K562 (cell line): ENCODE measurements around the gene LSR. TPM values are rescaled to one million over a fixed set of nuclear protein-coding genes. Genes with fewer than 3 reads are reported as not detected.

ENCODE experiments used
- ATF4 ChIP-seq: fragments of 450-650 bp; formaldehyde crosslinking; IDR thresholded peaks from 2 replicates; pipeline ENCODE4 v1.4.0; 2022; ENCODE audit warnings: mild to moderate bottlenecking, moderate library complexity
- ATF7 ChIP-seq: fragments of 450-650 bp; IDR thresholded peaks from 2 replicates; pipeline ENCODE4 v1.7.1; 2014; ENCODE audit warnings: mild to moderate bottlenecking, moderate library complexity
- CBFA2T3 ChIP-seq: fragments of 450-650 bp; IDR thresholded peaks from 2 replicates; pipeline ENCODE4 v1.6.1; 2017
- COPS2 ChIP-seq: fragments of 450-650 bp; conservative IDR thresholded peaks from 2 replicates; pipeline ENCODE4 v1.6.1; 2016; ENCODE audit warnings: mild to moderate bottlenecking, moderate library complexity
- E2F6 ChIP-seq, 2 experiments: IDR thresholded peaks; 2 replicates each; pipeline ENCODE4 v1.6.1; 2011; ENCODE audit warnings: borderline replicate concordance in 1 of 2, control low read depth in 1 of 2, low read depth in 1 of 2, low read length in 1 of 2, mild to moderate bottlenecking in 1 of 2, mixed read lengths in 1 of 2, moderate library complexity in 1 of 2; ENCODE audit not compliant: insufficient read depth in 1 of 2, insufficient read length in 1 of 2, poor library complexity in 1 of 2, severe bottlenecking in 1 of 2; ENCODE audit errors: extremely low read depth in 1 of 2
- FOSL1 ChIP-seq: fragments of 200-800 bp; sonication (Bioruptor generic); conservative IDR thresholded peaks from 2 replicates; pipeline ENCODE4 v1.6.1; 2016; ENCODE audit warnings: missing genetic modification characterization, missing compliant biosample characterization
- HDAC8 ChIP-seq: fragments of 450-650 bp; IDR thresholded peaks from 2 replicates; pipeline ENCODE4 v1.6.1; 2016; ENCODE audit warnings: mild to moderate bottlenecking, missing genetic modification characterization, moderate library complexity, missing compliant biosample characterization
- IRF2 ChIP-seq: sonication (generic); formaldehyde crosslinking; IDR thresholded peaks from 2 replicates; pipeline ENCODE4 v1.8.1; 2022; ENCODE audit warnings: mild to moderate bottlenecking, missing genetic modification reagents
- KLF10 ChIP-seq: fragments of 250-450 bp; sonication (Bioruptor Pico); IDR thresholded peaks from 2 replicates; pipeline ENCODE4 v1.6.1; 2021; ENCODE audit warnings: matching md5 sums
- L3MBTL2 ChIP-seq: fragments of 450-650 bp; IDR thresholded peaks from 2 replicates; pipeline ENCODE4 v1.6.1; 2016; ENCODE audit warnings: mild to moderate bottlenecking, moderate library complexity
- MTA3 ChIP-seq: fragments of 450-650 bp; formaldehyde crosslinking; IDR thresholded peaks from 2 replicates; pipeline ENCODE4 v1.6.1; 2017; ENCODE audit warnings: mild to moderate bottlenecking, borderline replicate concordance
- NR2C2 ChIP-seq, 2 experiments: fragments of 200-800 bp in 1 of 2; sonication (Bioruptor generic) in 1 of 2; sonication (generic) in 1 of 2; formaldehyde crosslinking in 1 of 2; IDR thresholded peaks; 2 replicates each; pipeline versions ENCODE4 v1.6.1 to v1.8.0; 2016 to 2022; ENCODE audit warnings: mild to moderate bottlenecking in 1 of 2, missing compliant biosample characterization in 1 of 2, missing genetic modification characterization in 1 of 2, missing genetic modification reagents in 1 of 2
- PRMT5 ChIP-seq: sonication (generic); formaldehyde crosslinking; IDR thresholded peaks from 2 replicates; pipeline ENCODE4 v1.5.0; 2020; ENCODE audit warnings: missing genetic modification reagents
- SMARCB1 ChIP-seq: IDR thresholded peaks from 2 replicates; pipeline ENCODE4 v1.6.1; 2011; ENCODE audit warnings: improper control_type of control experiment, low read depth; ENCODE audit not compliant: insufficient read length
- SP1 ChIP-seq: sonication (generic); formaldehyde crosslinking; IDR thresholded peaks from 2 replicates; pipeline ENCODE4 v1.8.1; 2022; ENCODE audit warnings: mild to moderate bottlenecking, missing genetic modification reagents
- TARDBP ChIP-seq: fragments of 450-650 bp; IDR thresholded peaks from 2 replicates; pipeline ENCODE4 v1.6.1; 2016
- TEAD4 ChIP-seq, 2 experiments: sonication (generic) in 1 of 2; formaldehyde crosslinking in 1 of 2; IDR thresholded peaks; 2 replicates each; pipeline versions ENCODE4 v1.6.1 to v1.8.0; 2012 to 2022; ENCODE audit warnings: borderline replicate concordance in 1 of 2, inconsistent platforms in 1 of 2, low read length in 1 of 2, mild to moderate bottlenecking in 1 of 2, missing genetic modification reagents in 1 of 2
- ZC3H4 ChIP-seq: sonication (generic); formaldehyde crosslinking; IDR thresholded peaks from 2 replicates; pipeline ENCODE4 v1.9.0; 2021; ENCODE audit warnings: missing genetic modification reagents, borderline replicate concordance
- ZNF3 ChIP-seq: fragments of 250-450 bp; sonication (Bioruptor Pico); IDR thresholded peaks from 2 replicates; pipeline ENCODE4 v1.5.0; 2021; ENCODE audit warnings: mild to moderate bottlenecking, moderate library complexity
- ZNF408 ChIP-seq: fragments of 250-450 bp; sonication (Bioruptor Pico); IDR thresholded peaks from 2 replicates; pipeline ENCODE4 v1.4.0; 2020; ENCODE audit warnings: low read depth, mild to moderate bottlenecking, moderate library complexity
- ZNF445 ChIP-seq: fragments of 250-450 bp; sonication (Bioruptor Pico); IDR thresholded peaks from 2 replicates; pipeline ENCODE4 v1.4.0; 2020; ENCODE audit warnings: low read depth, mild to moderate bottlenecking, moderate library complexity
- polyA plus RNA-seq, 8 experiments: library from polyadenylated mRNA; depleted of rRNA in 4 of 8; stranded (reverse) in 5 of 8; unstranded in 3 of 8; fragments of >200 nt; fragmentation: Nextera tagmentation in 2 of 8; fragmentation: Illumina TruSeq in 1 of 8; extraction: Ambion mirVana in 2 of 8; extraction: Trizol in 1 of 8; gene quantifications; 2 replicates each; pipeline versions ENCODE4 v1.2.1 to v1.2.3, GENCODE V29; 2011 to 2014; ENCODE audit warnings: inconsistent platforms in 1 of 8, missing spikeins in 1 of 8
- total RNA-seq, 7 experiments: library from RNA; depleted of rRNA in 6 of 7; stranded (reverse); fragments of >200 nt in 6 of 7; fragmentation: Illumina TruSeq in 2 of 7; extraction: Trizol in 2 of 7; gene quantifications; 2 replicates each; pipeline versions ENCODE4 v1.2.1 to v1.2.3, GENCODE V29; 2011 to 2021; ENCODE audit warnings: low replicate concordance in 1 of 7
- TF ChIP-seq, protein P1 (sequence below): fragments of 450-650 bp; IDR thresholded peaks from one replicate; pipeline ENCODE4 v1.6.1; 2018; ENCODE audit warnings: mild to moderate bottlenecking, moderate library complexity; ENCODE audit not compliant: partially characterized antibody
- TF ChIP-seq, protein P2 (sequence below): IDR thresholded peaks from 3 replicates; pipeline ENCODE4 v1.6.1; 2011; ENCODE audit warnings: borderline replicate concordance, mild to moderate bottlenecking; ENCODE audit not compliant: insufficient read length, insufficient read depth

Gene LSR
- total and polyA plus RNA-seq, 9 of the 15 experiments (the other 6 are each of a cell fraction or from before 2014, with no cell fraction given): 0.44 to 87.9 (median 28.0) TPM

- TF ChIP-seq HDAC8 (no peak), MTA3 (no peak), L3MBTL2 (peak; percentile 75), SP1 (CRISPR knock-in tag) (no peak), ATF7 (peak; percentile 14; the same call in 1 of the 2 replicates), ZC3H4 (no peak), E2F6 (IDR thresholded peaks at IDR 0.05; ENCODE audit: borderline replicate concordance in 1 of 2, extremely low read depth in 1 of 2, insufficient read depth in 1 of 2, insufficient read length in 1 of 2, low read depth in 1 of 2, low read length in 1 of 2, poor library complexity in 1 of 2, severe bottlenecking in 1 of 2) (peak in 1 of 2 experiments; percentile 43), IRF2 (no peak), TARDBP (no peak), ZNF3 (CRISPR knock-in tag) (no peak), COPS2 (no peak), TEAD4 (IDR thresholded peaks at IDR 0.05; ENCODE audit: low read length) (no peak), TEAD4 (CRISPR knock-in tag; IDR thresholded peaks at IDR 0.05; ENCODE audit: borderline replicate concordance) (no peak), ZNF408 (CRISPR knock-in tag) (no peak), NR2C2 (CRISPR knock-in tag; IDR thresholded peaks at IDR 0.05) (no peak), NR2C2 (tag; IDR thresholded peaks at IDR 0.05) (0 out of 2 replicates have a peak, but pooled peaks have one; percentile 25), ATF4 (CRISPR knock-in tag) (no peak), KLF10 (no peak), CBFA2T3 (no peak), ZNF445 (no peak), PRMT5 (CRISPR knock-in tag) (no peak), FOSL1 (0 out of 2 replicates have a peak, but pooled peaks have one; percentile 26), SMARCB1 (no peak)
- TF ChIP-seq, protein P1, sequence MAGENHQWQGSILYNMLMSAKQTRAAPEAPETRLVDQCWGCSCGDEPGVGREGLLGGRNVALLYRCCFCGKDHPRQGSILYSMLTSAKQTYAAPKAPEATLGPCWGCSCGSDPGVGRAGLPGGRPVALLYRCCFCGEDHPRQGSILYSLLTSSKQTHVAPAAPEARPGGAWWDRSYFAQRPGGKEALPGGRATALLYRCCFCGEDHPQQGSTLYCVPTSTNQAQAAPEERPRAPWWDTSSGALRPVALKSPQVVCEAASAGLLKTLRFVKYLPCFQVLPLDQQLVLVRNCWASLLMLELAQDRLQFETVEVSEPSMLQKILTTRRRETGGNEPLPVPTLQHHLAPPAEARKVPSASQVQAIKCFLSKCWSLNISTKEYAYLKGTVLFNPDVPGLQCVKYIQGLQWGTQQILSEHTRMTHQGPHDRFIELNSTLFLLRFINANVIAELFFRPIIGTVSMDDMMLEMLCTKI: no peak
- TF ChIP-seq, protein P2, sequence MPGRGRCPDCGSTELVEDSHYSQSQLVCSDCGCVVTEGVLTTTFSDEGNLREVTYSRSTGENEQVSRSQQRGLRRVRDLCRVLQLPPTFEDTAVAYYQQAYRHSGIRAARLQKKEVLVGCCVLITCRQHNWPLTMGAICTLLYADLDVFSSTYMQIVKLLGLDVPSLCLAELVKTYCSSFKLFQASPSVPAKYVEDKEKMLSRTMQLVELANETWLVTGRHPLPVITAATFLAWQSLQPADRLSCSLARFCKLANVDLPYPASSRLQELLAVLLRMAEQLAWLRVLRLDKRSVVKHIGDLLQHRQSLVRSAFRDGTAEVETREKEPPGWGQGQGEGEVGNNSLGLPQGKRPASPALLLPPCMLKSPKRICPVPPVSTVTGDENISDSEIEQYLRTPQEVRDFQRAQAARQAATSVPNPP: no peak
These were observed 34.9 kb upstream of the LSR start (continued) for GRCh38 chr19:35213663-35214632.
